Lung (tissue), 12 donors: ENCODE data around the gene ENO3. TPM values are rescaled to one million over a fixed set of nuclear protein-coding genes. Genes with fewer than 3 reads are reported as not detected.

Experiments used
- ATAC-seq: fragments of 200-7000 bp; cut with Tn5 transposase; one replicate; pipeline ENCODE4 v1.9.1; 2020; ENCODE audit warnings: moderate number of reproducible peaks; ENCODE audit not compliant: insufficient read depth, low FRiP score
- DNase-seq, 3 donors: peaks; one replicate each; pipeline ENCODE4 v3.0.0-alpha.2; 2013 to 2017
- H3K27ac ChIP-seq, 2 donors: one replicate each; pipeline ENCODE4 v1.5.1; 2013; ENCODE audit warnings: mild to moderate bottlenecking in 2 of 2, moderate library complexity in 2 of 2, control low read depth in 1 of 2, inconsistent platforms in 1 of 2, low read depth in 1 of 2, low read length in 1 of 2
- H3K27me3 ChIP-seq, 3 donors: one replicate each; pipeline ENCODE4 v1.5.1; 2013; ENCODE audit warnings: low read length in 2 of 3; ENCODE audit not compliant: control insufficient read depth in 3 of 3, insufficient read depth in 3 of 3
- H3K36me3 ChIP-seq, 4 donors: one replicate each; pipeline ENCODE4 v1.5.1; 2013; ENCODE audit warnings: low read length in 4 of 4, mild to moderate bottlenecking in 1 of 4, moderate library complexity in 1 of 4; ENCODE audit not compliant: control insufficient read depth in 4 of 4, insufficient read depth in 4 of 4
- H3K4me1 ChIP-seq, 5 donors: one replicate each; pipeline ENCODE4 v1.5.1; 2013; ENCODE audit warnings: low read length in 5 of 5, mild to moderate bottlenecking in 2 of 5, moderate library complexity in 1 of 5; ENCODE audit not compliant: control insufficient read depth in 5 of 5, insufficient read depth in 5 of 5
- H3K4me3 ChIP-seq: one replicate; pipeline ENCODE4 v1.5.1; 2013; ENCODE audit warnings: mild to moderate bottlenecking, control low read depth, moderate library complexity
- H3K9ac ChIP-seq, 2 donors: one replicate each; pipeline ENCODE4 v1.5.1; 2013; ENCODE audit warnings: low read length in 2 of 2, control low read depth in 1 of 2; ENCODE audit not compliant: insufficient read depth in 1 of 2
- H3K9me3 ChIP-seq, 4 donors: one replicate each; pipeline ENCODE4 v1.5.1; 2013; ENCODE audit warnings: low read length in 3 of 4, mild to moderate bottlenecking in 1 of 4, moderate library complexity in 1 of 4; ENCODE audit not compliant: control insufficient read depth in 4 of 4, insufficient read depth in 3 of 4
- CTCF ChIP-seq: IDR thresholded peaks from 2 replicates; pipeline ENCODE4 v1.5.1; 2012; ENCODE audit warnings: mild to moderate bottlenecking; ENCODE audit errors: control extremely low read depth, extremely low read depth
- WGBS, 2 donors: extraction: QIAGEN DNeasy Blood & Tissue Kit; methylation state at CpG; one replicate each; pipeline ENCODE4 v1.1.7; 2013; 5-methylcytosine and 5-hydroxymethylcytosine counted together
- polyA plus RNA-seq, 2 donors: library from polyadenylated mRNA; stranded (reverse); fragments of 200-250 nt; gene quantifications; one replicate each; pipeline ENCODE4 v1.2.1, GENCODE V29; 2013
- total RNA-seq, 2 donors: library from RNA; depleted of rRNA in 1 of 2; stranded (reverse); fragments of >200 nt in 1 of 2; gene quantifications; one replicate each; pipeline ENCODE4 v1.2.1, GENCODE V29; 2014 to 2021
- donor health status: control.
- donor health status: control.
- donor health status: Bipolar disorder and iron deficiency.
- donor health status: healthy.
- donor health status: DM: yes; HTN: yes; CAD: no.

ENO3 gene
- total and polyA plus RNA-seq, 4 donors: 3.3 to 10.7 (median 8.3) TPM

- Histone ChIP-seq H3K9ac (no peak overlapping the region), H3K4me1 (peaks cover 4 to 21% (median 9%) of the 10 kb centered on the region in 5 donors), H3K27ac (peak overlapping the region in 1 of 2 donors; percentile 63), H3K27me3 (no peaks in the 10 kb centered on the region), H3K9me3 (no peaks in the 10 kb centered on the region), H3K4me3 (no peak overlapping the region), H3K36me3 (peaks cover 0 to 18% (median 16%) of the 10 kb centered on the region in 4 donors)
- TF ChIP-seq CTCF: no peak
- no peak for DNase-seq
- 93 to 94% methylated on average over 15 of the region's 15 CpGs for WGBS, 2 donors
- ATAC-seq: no peak
Measured at GRCh38 chr17:4965311-4965986, 14.5 kb downstream of the ENO3 start.

- 0% methylated on average over 42 of the region's 42 CpGs for WGBS, 2 donors
- H3K9ac ChIP-seq: peak overlapping the region in 1 of 2 donors; percentile 94
- peaks cover 0 to 18% (median 13%) of the 10 kb centered on the region in 4 donors for H3K36me3 ChIP-seq
- no peak for TF ChIP-seq CTCF
- ATAC-seq (peak; percentile 90), DNase-seq (peak; percentile 100)
- H3K27me3 ChIP-seq: no peaks in the 10 kb centered on the region
- peak overlapping the region; percentile 94 to 95 for H3K27ac ChIP-seq
- H3K4me1 ChIP-seq: peaks cover 4 to 21% (median 9%) of the 10 kb centered on the region in 5 donors
- H3K4me3 ChIP-seq: peak overlapping the region; percentile 79
- H3K9me3 ChIP-seq: no peaks in the 10 kb centered on the region
Measured at GRCh38 chr17:4966844-4967538, 16.1 kb downstream of the ENO3 start.

- no peak for TF ChIP-seq CTCF
Measured at GRCh38 chr17:4967539-4968485, 16.9 kb downstream of the ENO3 start, which contains the start of gene SPAG7. Gene SPAG7, minus strand, starts transcription at chr17:4967817. Its CDS starts 13 bp downstream, at chr17:4967804.

More at GRCh38 chr17:4967539-4968485, 16.9 kb downstream of the ENO3 start, which contains the start of gene SPAG7:
- Histone ChIP-seq H3K9ac (peak within 1 kb of the TSS; percentile 63 to 94), H3K27me3 (no peaks in the 10 kb centered on the region), H3K27ac (peak within 1 kb of the TSS; percentile 94 to 95), H3K36me3 (peaks cover 4 to 26% (median 15%) of the 10 kb centered on the region in 4 donors), H3K4me1 (peaks cover 4 to 21% (median 9%) of the 10 kb centered on the region in 5 donors), H3K9me3 (no peaks in the 10 kb centered on the region), H3K4me3 (peak within 1 kb of the TSS; percentile 79)
- ATAC-seq (peak; percentile 76), DNase-seq (peak; percentile 98 to 99 (median 98))
- WGBS, 2 donors: 1% methylated on average over 60 to 66 of the region's 66 CpGs
